ENCODE data around the gene KCNK16. TPM values are rescaled to one million over a fixed set of nuclear protein-coding genes. Genes with fewer than 3 reads are reported as not detected.

KCNK16 gene
- total RNA-seq, result not detected

DNA sequence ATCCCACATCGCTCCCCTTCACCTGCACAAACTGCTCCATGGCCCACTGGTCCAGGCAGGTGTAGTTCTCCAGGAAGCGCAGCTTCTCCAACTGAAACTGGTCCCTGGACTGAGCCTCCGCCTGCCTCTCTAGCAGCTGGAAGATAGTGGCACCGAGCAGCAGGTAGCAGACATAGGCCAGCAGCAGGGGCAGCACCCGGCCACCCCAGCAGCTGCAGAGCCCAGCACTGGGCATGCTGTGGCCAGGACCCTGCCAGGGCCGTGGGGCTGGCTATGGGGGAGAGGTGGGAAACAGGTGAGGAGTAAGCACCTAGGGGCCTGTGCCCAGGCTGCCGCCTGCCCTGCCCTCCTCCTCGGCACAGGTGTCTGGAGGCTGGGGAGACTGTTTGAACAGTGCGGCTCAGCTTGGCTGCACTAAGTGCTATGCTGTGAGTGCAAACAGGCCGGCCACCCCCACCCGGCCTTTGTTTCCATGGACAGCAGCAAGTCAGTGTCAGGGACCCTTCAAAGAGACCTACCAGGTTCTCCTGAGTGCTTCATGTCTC is at the start of gene KCNK16:
TSS of gene KCNK16 (minus strand) at position 397 of the 545 bp plus-strand sequence. CDS start at position 235, 162 bp downstream.
- intact Hi-C loops (cut with DNase I; ENCODE audit: low total_unique reads), result no loop called here

DNA sequence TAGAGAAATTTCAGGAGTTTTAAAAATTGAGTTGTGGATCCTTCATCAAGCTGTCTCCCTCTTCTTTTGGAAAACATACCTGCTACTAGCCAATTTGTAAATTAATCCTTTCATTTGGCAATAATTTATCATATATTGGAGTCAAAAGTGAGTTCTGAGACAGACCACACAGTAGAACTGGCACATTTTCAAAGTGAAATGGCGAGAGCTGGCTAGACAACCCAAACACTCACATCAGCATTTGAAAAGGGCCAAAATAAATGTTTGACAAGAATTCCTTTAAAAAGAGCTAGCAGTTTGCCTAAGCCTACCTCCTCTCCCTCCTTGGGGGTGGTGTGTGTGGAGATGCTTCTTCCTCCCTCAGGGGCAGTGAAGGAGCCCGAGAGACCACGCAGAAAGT is 47.9 kb upstream of the KCNK16 start:
- no peaks in the 10 kb centered on the region for H3K9me3 ChIP-seq
- no peak overlapping the region for H3K27ac ChIP-seq
- intact Hi-C loops (cut with DNase I; ENCODE audit: low total_unique reads), result no loop called here
- no peak for DNase-seq
- no peak overlapping the region for H3K4me3 ChIP-seq
- no peaks in the 10 kb centered on the region for H3K36me3 ChIP-seq
- TF ChIP-seq, protein P1, sequence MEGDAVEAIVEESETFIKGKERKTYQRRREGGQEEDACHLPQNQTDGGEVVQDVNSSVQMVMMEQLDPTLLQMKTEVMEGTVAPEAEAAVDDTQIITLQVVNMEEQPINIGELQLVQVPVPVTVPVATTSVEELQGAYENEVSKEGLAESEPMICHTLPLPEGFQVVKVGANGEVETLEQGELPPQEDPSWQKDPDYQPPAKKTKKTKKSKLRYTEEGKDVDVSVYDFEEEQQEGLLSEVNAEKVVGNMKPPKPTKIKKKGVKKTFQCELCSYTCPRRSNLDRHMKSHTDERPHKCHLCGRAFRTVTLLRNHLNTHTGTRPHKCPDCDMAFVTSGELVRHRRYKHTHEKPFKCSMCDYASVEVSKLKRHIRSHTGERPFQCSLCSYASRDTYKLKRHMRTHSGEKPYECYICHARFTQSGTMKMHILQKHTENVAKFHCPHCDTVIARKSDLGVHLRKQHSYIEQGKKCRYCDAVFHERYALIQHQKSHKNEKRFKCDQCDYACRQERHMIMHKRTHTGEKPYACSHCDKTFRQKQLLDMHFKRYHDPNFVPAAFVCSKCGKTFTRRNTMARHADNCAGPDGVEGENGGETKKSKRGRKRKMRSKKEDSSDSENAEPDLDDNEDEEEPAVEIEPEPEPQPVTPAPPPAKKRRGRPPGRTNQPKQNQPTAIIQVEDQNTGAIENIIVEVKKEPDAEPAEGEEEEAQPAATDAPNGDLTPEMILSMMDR (IDR thresholded peaks at IDR 0.05), result no peak
- TF ChIP-seq POLR2A (IDR thresholded peaks at IDR 0.05), result no peak
- no peaks in the 10 kb centered on the region for H3K27me3 ChIP-seq
- no peaks in the 10 kb centered on the region for H3K4me1 ChIP-seq

More for the DNA sequence above, at the start of gene KCNK16:
- Histone ChIP-seq H3K27me3 (no peaks in the 10 kb centered on the region), H3K36me3 (no peaks in the 10 kb centered on the region), H3K4me1 (no peaks in the 10 kb centered on the region), H3K4me3 (no peak within 1 kb of the TSS), H3K27ac (no peak within 1 kb of the TSS), H3K9me3 (no peaks in the 10 kb centered on the region)
- TF ChIP-seq POLR2A (IDR thresholded peaks at IDR 0.05), result no peak
- TF ChIP-seq, protein P1 (IDR thresholded peaks at IDR 0.05), result no peak
- DNase-seq, result no peak

DNA sequence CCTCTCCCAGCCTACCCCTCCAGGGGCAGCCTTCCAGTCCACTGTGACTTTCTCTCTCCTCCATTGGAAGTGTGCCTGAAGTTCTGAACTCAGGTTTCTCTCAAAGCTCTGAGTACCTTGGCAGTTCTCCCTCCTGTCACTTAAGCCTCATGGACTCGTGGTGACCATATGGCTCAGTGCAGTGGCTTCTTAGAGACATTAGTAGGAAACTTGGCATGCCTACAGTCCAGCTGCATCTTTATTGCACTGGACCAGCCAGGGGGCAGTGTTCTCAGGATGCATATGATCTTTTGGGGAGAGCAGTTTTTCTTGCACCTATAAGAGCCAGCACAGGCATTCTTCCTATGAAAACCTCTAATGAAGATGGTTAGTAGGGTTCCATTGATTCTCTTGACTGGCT is 47.5 kb upstream of the KCNK16 start:
- no peak for DNase-seq
- H3K27ac ChIP-seq, result no peak overlapping the region
- H3K27me3 ChIP-seq, result no peaks in the 10 kb centered on the region
- no peaks in the 10 kb centered on the region for H3K9me3 ChIP-seq
- H3K4me3 ChIP-seq, result no peak overlapping the region
- no peaks in the 10 kb centered on the region for H3K4me1 ChIP-seq
- intact Hi-C loops (cut with DNase I; ENCODE audit: low total_unique reads), result no loop called here
- no peak for TF ChIP-seq POLR2A (IDR thresholded peaks at IDR 0.05)
- TF ChIP-seq, protein P1 (IDR thresholded peaks at IDR 0.05), result no peak
- H3K36me3 ChIP-seq, result no peaks in the 10 kb centered on the region

DNA sequence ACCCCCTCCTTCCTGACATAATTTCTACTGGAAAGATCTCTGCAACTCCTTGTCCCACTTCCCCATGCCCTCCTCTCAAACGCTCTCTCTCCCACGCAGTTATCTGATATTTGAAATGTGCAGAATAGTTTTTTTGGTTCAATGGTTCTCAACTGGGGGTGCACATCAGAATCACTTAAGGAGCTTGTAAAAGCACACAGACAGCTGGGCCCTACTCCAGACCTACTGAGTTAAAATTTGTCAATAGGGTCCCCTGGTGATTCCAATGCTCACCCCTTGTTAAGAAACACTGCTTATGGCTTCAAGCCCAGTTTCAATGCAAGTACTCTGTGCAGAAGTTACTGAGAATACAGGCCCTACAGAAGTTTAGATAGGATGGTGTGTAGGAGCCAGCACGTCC is 45.2 kb upstream of the KCNK16 start:
- H3K36me3 ChIP-seq, result no peaks in the 10 kb centered on the region
- no peak overlapping the region for H3K4me3 ChIP-seq
- no peak overlapping the region for H3K27ac ChIP-seq
- no peaks in the 10 kb centered on the region for H3K9me3 ChIP-seq
- DNase-seq, result no peak
- TF ChIP-seq, protein P1 (IDR thresholded peaks at IDR 0.05), result no peak
- no peak for TF ChIP-seq POLR2A (IDR thresholded peaks at IDR 0.05)
- H3K4me1 ChIP-seq, result no peaks in the 10 kb centered on the region
- intact Hi-C loops (cut with DNase I; ENCODE audit: low total_unique reads), result no loop called here
- H3K27me3 ChIP-seq, result no peaks in the 10 kb centered on the region

DNA sequence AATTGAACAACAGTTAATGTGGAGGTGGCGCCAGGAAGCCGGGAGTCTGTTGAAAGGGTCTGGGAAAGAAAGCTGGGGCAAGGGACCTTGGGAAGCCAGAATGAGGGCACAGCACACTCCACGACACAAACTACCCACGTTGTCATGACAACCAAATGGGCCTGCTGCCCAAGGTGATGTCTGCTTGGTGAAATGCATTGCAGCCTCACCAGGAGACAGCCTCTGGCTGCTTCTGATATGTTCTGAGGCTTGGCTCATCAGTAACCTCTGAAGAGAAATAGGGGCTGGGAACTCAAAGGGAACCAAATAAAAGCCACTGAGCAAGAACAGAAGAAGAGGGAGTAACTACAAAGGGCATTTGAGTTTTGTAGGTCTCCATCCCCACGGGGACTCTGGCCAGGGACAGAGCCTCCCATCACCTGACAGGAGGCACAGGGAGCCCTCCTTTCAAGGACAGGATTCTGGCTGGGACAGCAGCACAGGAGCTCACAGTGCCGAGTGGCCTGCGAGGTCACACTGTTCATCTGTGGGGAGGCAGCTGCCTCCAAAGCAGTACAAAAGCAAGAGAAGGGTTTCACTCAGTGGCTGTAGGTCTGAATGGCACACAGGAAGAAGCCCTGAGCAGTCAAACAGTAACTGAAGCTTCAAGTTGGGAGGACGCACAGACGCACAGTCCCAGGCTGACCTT is 44.6 kb upstream of the KCNK16 start:
- Histone ChIP-seq H3K27ac (no peak overlapping the region), H3K9me3 (no peaks in the 10 kb centered on the region), H3K4me1 (no peaks in the 10 kb centered on the region), H3K27me3 (no peaks in the 10 kb centered on the region), H3K36me3 (no peaks in the 10 kb centered on the region), H3K4me3 (no peak overlapping the region)
- no peak for DNase-seq
- intact Hi-C loops (cut with DNase I; ENCODE audit: low total_unique reads), result no loop called here
- TF ChIP-seq, protein P1 (IDR thresholded peaks at IDR 0.05), result no peak
- TF ChIP-seq POLR2A (IDR thresholded peaks at IDR 0.05), result no peak
